H1 (cell line): ENCODE results near the gene ABI3. TPM values are rescaled to one million over a fixed set of nuclear protein-coding genes. Genes with fewer than 3 reads are reported as not detected.
A peak's percentile ranks its signal among the peaks of the same experiment; 100 is the strongest.

Source experiments
- CTCF ChIA-PET: fragments of 300-600 bp; sonication (Branson Sonifier 250); formaldehyde crosslinking; loops from one replicate; lab custom pipeline; 2021; ENCODE audit not compliant: partially characterized antibody; lab: Charles Lee
- POLR2A ChIA-PET: fragments of 300-600 bp; sonication (Branson Sonifier 250); formaldehyde crosslinking; loops from one replicate; lab custom pipeline; 2021; ENCODE audit warnings: inconsistent platforms; ENCODE audit not compliant: partially characterized antibody; lab: Charles Lee
- DNase-seq, 2 experiments: peaks; one replicate each; pipeline versions ENCODE4 v3.0.0 to v3.0.0-alpha.2; 2010 to 2022; ENCODE audit warnings: low spot score in 2 of 2, low read depth in 1 of 2, mixed read lengths in 1 of 2
- FAIRE-seq: peaks from 2 replicates; lab custom pipeline; 2011; peaks lifted over from hg19 to GRCh38; lab: Jason Lieb, UNC
- H2AFZ ChIP-seq: 2 replicates; pipeline ENCODE4 v1.8.1; 2012; ENCODE audit warnings: low read length, inconsistent platforms
- H2AK5ac ChIP-seq: 2 replicates; pipeline ENCODE4 v1.6.1; 2013; ENCODE audit warnings: low read depth, low read length
- H2BK120ac ChIP-seq: replicated peaks from 2 replicates; pipeline ENCODE3; 2013; ENCODE audit warnings: low read depth, low read length, inconsistent platforms
- H2BK12ac ChIP-seq: 2 replicates; pipeline ENCODE4 v1.6.1; 2013; ENCODE audit warnings: low read depth, low read length
- H2BK15ac ChIP-seq: 2 replicates; pipeline ENCODE4 v1.6.1; 2013; ENCODE audit warnings: low read length
- H2BK20ac ChIP-seq: 2 replicates; pipeline ENCODE4 v1.6.1; 2013; ENCODE audit warnings: low read length
- H2BK5ac ChIP-seq: 2 replicates; pipeline ENCODE4 v1.6.1; 2013; ENCODE audit warnings: low read depth, low read length
- H3K14ac ChIP-seq: 2 replicates; pipeline ENCODE4 v1.6.1; 2013; ENCODE audit warnings: inconsistent platforms; ENCODE audit not compliant: insufficient read length
- H3K18ac ChIP-seq: 2 replicates; pipeline ENCODE4 v1.6.1; 2013; ENCODE audit warnings: low read length; ENCODE audit errors: extremely low read depth
- H3K23ac ChIP-seq: 2 replicates; pipeline ENCODE4 v1.6.1; 2013; ENCODE audit warnings: inconsistent platforms; ENCODE audit not compliant: insufficient read length
- H3K23me2 ChIP-seq: 2 replicates; pipeline ENCODE4 v1.6.1; 2013; ENCODE audit warnings: low read depth, low read length
- H3K27ac ChIP-seq: 2 replicates; pipeline ENCODE4 v1.6.1; 2011; ENCODE audit warnings: low read depth, low read length, inconsistent platforms
- H3K27me3 ChIP-seq, 4 experiments: replicated peaks in 1 of 4; 1 replicate in 1 of 4; 2 replicates in 3 of 4; pipeline versions ENCODE4 v1.6.1 to v1.8.1; 2011 to 2013; ENCODE audit warnings: low read length in 3 of 4, mild to moderate bottlenecking in 3 of 4, inconsistent platforms in 2 of 4, mixed read lengths in 2 of 4, moderate library complexity in 1 of 4; ENCODE audit not compliant: control insufficient read depth in 3 of 4, insufficient read depth in 3 of 4; ENCODE audit errors: extremely low read depth in 1 of 4
- H3K36me3 ChIP-seq, 4 experiments: 2 replicates each; pipeline versions ENCODE4 v1.6.1 to v1.8.1; 2011 to 2013; ENCODE audit warnings: mild to moderate bottlenecking in 4 of 4, low read length in 3 of 4, moderate library complexity in 2 of 4, control low read depth in 1 of 4, inconsistent platforms in 1 of 4; ENCODE audit not compliant: insufficient read depth in 4 of 4, control insufficient read depth in 2 of 4
- H3K4ac ChIP-seq: replicated peaks from 2 replicates; pipeline ENCODE3; 2013; ENCODE audit warnings: low read length, low read depth, mixed read lengths, inconsistent platforms; ENCODE audit not compliant: insufficient read length
- H3K4me1 ChIP-seq, 4 experiments: replicated peaks in 1 of 4; 1 replicate in 1 of 4; 2 replicates in 3 of 4; pipeline versions ENCODE4 v1.6.1 to v1.8.1; 2011 to 2013; ENCODE audit warnings: low read length in 3 of 4, inconsistent platforms in 2 of 4, mixed read lengths in 1 of 4; ENCODE audit not compliant: insufficient read depth in 4 of 4, control insufficient read depth in 3 of 4
- H3K4me2 ChIP-seq, 2 experiments: 2 replicates each; pipeline versions ENCODE4 v1.6.1 to v1.8.1; 2011 to 2013; ENCODE audit warnings: low read depth in 2 of 2, low read length in 2 of 2, control low read depth in 1 of 2, inconsistent platforms in 1 of 2, mild to moderate bottlenecking in 1 of 2; ENCODE audit not compliant: insufficient read depth in 1 of 2
- H3K4me3 ChIP-seq, 4 experiments: fragments of 200-600, 300-600 bp in 1 of 4; sonication (generic), shearing (Covaris generic), sonication (Bioruptor Twin) in 1 of 4; 2 replicates each; pipeline versions ENCODE4 v1.5.1 to v1.8.1; 2011 to 2016; ENCODE audit warnings: low read length in 4 of 4, low read depth in 3 of 4, control low read depth in 2 of 4, inconsistent platforms in 2 of 4, mild to moderate bottlenecking in 2 of 4, mixed read lengths in 1 of 4, moderate library complexity in 1 of 4; ENCODE audit not compliant: insufficient read depth in 2 of 4; ENCODE audit errors: extremely low read depth in 1 of 4
- H3K56ac ChIP-seq: replicated peaks from 2 replicates; pipeline ENCODE3; 2013; ENCODE audit warnings: low read depth, mild to moderate bottlenecking, mixed read lengths, low read length, inconsistent platforms; ENCODE audit not compliant: insufficient read length
- H3K79me1 ChIP-seq: 2 replicates; pipeline ENCODE4 v1.6.1; 2013; ENCODE audit warnings: low read depth, low read length, control low read depth
- H3K79me2 ChIP-seq, 2 experiments: 2 replicates each; pipeline versions ENCODE4 v1.6.1 to v1.8.1; 2012 to 2013; ENCODE audit warnings: low read length in 2 of 2, mild to moderate bottlenecking in 2 of 2, inconsistent platforms in 1 of 2; ENCODE audit not compliant: insufficient read depth in 2 of 2, control insufficient read depth in 1 of 2
- H3K9ac ChIP-seq, 4 experiments: replicated peaks in 1 of 4; 1 replicate in 1 of 4; 2 replicates in 3 of 4; pipeline versions ENCODE4 v1.6.1 to v1.8.1; 2011 to 2013; ENCODE audit warnings: low read depth in 3 of 4, low read length in 3 of 4, control low read depth in 2 of 4, mild to moderate bottlenecking in 2 of 4, moderate library complexity in 2 of 4, inconsistent platforms in 1 of 4; ENCODE audit errors: extremely low read depth in 1 of 4
- H3K9me3 ChIP-seq, 2 experiments: 2 replicates each; pipeline versions ENCODE4 v1.6.1 to v1.8.1; 2012 to 2013; ENCODE audit warnings: mild to moderate bottlenecking in 2 of 2, moderate library complexity in 2 of 2, control low read depth in 1 of 2, inconsistent platforms in 1 of 2, low read depth in 1 of 2, low read length in 1 of 2, mixed read lengths in 1 of 2; ENCODE audit not compliant: insufficient read depth in 2 of 2
- H4K20me1 ChIP-seq, 2 experiments: replicated peaks in 1 of 2; 2 replicates each; pipeline versions ENCODE3 to v1.8.1; 2011 to 2013; ENCODE audit warnings: inconsistent platforms in 2 of 2, low read length in 2 of 2, mild to moderate bottlenecking in 1 of 2; ENCODE audit not compliant: insufficient read depth in 2 of 2, control insufficient read depth in 1 of 2
- H4K5ac ChIP-seq: 2 replicates; pipeline ENCODE4 v1.6.1; 2013; ENCODE audit warnings: low read length, low read depth, mixed read lengths, inconsistent platforms; ENCODE audit not compliant: insufficient read length
- H4K8ac ChIP-seq: 2 replicates; pipeline ENCODE4 v1.8.0; 2013; ENCODE audit warnings: mild to moderate bottlenecking, moderate library complexity, low read length, inconsistent platforms; ENCODE audit not compliant: insufficient read depth; ENCODE audit errors: extremely low read depth
- H4K91ac ChIP-seq: replicated peaks from 2 replicates; pipeline ENCODE3; 2013; ENCODE audit warnings: low read length, mixed read lengths, inconsistent platforms; ENCODE audit not compliant: insufficient read length
- ASH2L ChIP-seq: fragments of 200-600, 300-600 bp; sonication (generic); IDR thresholded peaks from one replicate; pipeline ENCODE4 v1.7.1; 2017; ENCODE audit warnings: low read length
- BCL11A ChIP-seq, 2 experiments: IDR thresholded peaks; one replicate each; pipeline ENCODE4 v1.6.1; 2011; ENCODE audit warnings: low read depth in 2 of 2, low read length in 2 of 2, mild to moderate bottlenecking in 2 of 2
- CREB1 ChIP-seq: IDR thresholded peaks from 2 replicates; pipeline ENCODE4 v1.6.1; 2012; ENCODE audit warnings: inconsistent platforms
- EZH2 ChIP-seq: fragments of 200-600 bp; sonication (generic); IDR thresholded peaks from 2 replicates; pipeline ENCODE4 v1.7.1; 2012; ENCODE audit warnings: low read depth, mild to moderate bottlenecking, moderate library complexity, low read length, inconsistent platforms; ENCODE audit not compliant: severe bottlenecking
- KDM4A ChIP-seq: IDR thresholded peaks from one replicate; pipeline ENCODE4 v1.7.1; 2012; ENCODE audit warnings: low read depth, mild to moderate bottlenecking, moderate library complexity, low read length, inconsistent platforms; ENCODE audit not compliant: severe bottlenecking
- PHF8 ChIP-seq: fragments of 200-600 bp; sonication (generic); conservative IDR thresholded peaks from 2 replicates; pipeline ENCODE4 v1.7.1; 2012; ENCODE audit warnings: low read depth, mild to moderate bottlenecking, inconsistent platforms, low read length, moderate library complexity
- SIX5 ChIP-seq: IDR thresholded peaks from 2 replicates; pipeline ENCODE4 v1.6.1; 2011; ENCODE audit warnings: mild to moderate bottlenecking, low read depth, low read length
- WGBS, 2 experiments: shearing (Covaris generic) in 1 of 2; methylation state at CpG; one replicate each; pipeline versions ENCODE4 v1.1.6 to v1.1.7; 2013 to 2015; ENCODE audit warnings: low lambda C conversion rate in 2 of 2, mixed read lengths in 2 of 2, inconsistent platforms in 1 of 2, low coverage in 1 of 2, missing lambda C conversion rate in 1 of 2; ENCODE audit not compliant: insufficient replicate concordance in 2 of 2, insufficient coverage in 1 of 2, insufficient read length in 1 of 2; ENCODE audit errors: extremely low coverage in 1 of 2, missing lambda C conversion rate in 1 of 2; 5-methylcytosine and 5-hydroxymethylcytosine counted together
- polyA plus RNA-seq, 7 experiments: library from polyadenylated mRNA; depleted of rRNA in 3 of 7; stranded (reverse) in 5 of 7; unstranded in 2 of 7; fragments of >200 nt in 5 of 7; fragments of 200-250 nt in 2 of 7; gene quantifications; 1 replicate in 5 of 7; 2 replicates in 1 of 7; 4 replicates in 1 of 7; pipeline versions ENCODE4 v1.2.1 to v1.2.3, GENCODE V29; 2011 to 2013; ENCODE audit warnings: missing spikeins in 2 of 7, mixed read lengths in 2 of 7
- total RNA-seq: library from RNA; stranded (reverse); fragmentation: NEBNext Ultra II Directional; extraction: Animal tissue kit (Norgen Biotek cat#: 25700); gene quantifications from 2 replicates; pipeline ENCODE4 v1.2.1, GENCODE V29; 2021

Gene ABI3
- total and polyA plus RNA-seq, 2 of the 8 experiments (the other 6 are each of a cell fraction or from before 2014, with no cell fraction given): 1.3 to 2.5 TPM

DNA sequence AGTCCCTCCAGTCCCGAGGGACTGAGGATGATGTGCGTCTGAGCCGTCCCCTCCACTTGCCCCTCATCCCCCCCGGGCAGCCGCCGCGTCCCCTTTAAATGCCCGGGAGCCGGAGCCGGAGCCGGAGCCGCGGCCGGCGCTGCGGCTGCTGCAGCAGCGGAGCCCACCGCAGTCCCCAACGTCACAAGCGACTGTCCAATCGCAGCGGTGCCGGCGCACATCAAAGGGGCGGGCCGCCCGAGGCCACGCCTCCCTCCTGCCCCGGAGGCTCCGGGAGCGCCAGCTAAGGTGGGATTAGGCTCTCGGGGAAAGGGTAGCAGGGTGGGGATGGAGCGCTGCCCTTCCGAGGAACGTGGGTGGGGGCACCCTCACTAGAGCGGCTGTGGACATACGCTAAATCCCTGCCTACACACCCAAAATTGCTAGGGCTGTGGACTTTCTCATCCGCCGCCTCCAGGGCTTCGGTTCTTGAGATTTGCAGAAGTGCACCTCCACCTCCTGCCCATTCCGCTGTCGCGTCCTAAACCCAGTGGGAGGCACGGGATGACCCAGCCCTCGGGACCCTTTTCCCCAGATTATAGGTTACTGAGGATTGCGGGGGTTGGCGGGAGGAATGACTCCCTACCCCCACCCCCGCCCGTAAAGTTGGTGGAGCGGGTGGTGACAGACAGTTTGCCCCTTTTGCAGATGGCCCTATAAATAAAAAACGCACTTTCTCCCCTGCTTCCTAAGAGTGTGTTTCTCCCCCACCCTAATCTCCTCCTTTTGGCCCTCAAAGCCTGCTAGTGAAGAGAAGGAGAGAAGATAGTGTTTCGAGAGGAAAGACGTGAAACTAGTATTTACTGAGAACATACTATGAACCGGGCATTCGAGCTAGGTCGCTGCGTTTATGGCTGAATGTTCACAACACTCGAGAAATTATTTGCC, 20.4 kb downstream of the ABI3 start, which contains the start of gene PHOSPHO1:
PHOSPHO1 (minus strand) TSS at position 152 of the 927 bp plus-strand sequence. CDS start 4,096 bp downstream, outside the sequence.
- Histone ChIP-seq H3K27ac (no peak within 1 kb of the TSS), H3K27me3 (peaks cover 7 to 41% (median 32%) of the 10 kb centered on the region in 4 experiments; a peak in 6 of 7 replicates), H2BK15ac (no peak within 1 kb of the TSS), H2AFZ (peak within 1 kb of the TSS; percentile 93), H3K4me3 (peak within 1 kb of the TSS; percentile 69 to 82 (median 76)), H4K8ac (no peak within 1 kb of the TSS; the same call in none of the 2 replicates), H2BK12ac (peak within 1 kb of the TSS; percentile 12; the same call in 1 of the 2 replicates), H4K20me1 (no peaks in the 10 kb centered on the region), H3K56ac (peak within 1 kb of the TSS; percentile 17), H3K4me2 (peak within 1 kb of the TSS; percentile 74 to 83), H3K18ac (no peak within 1 kb of the TSS), H3K4me1 (peaks cover 0 to 2% (median 0%) of the 10 kb centered on the region in 4 experiments; a peak in 1 of 7 replicates), H3K14ac (no peak within 1 kb of the TSS), H3K23ac (no peak within 1 kb of the TSS), H2AK5ac (no peak within 1 kb of the TSS), H2BK20ac (no peak within 1 kb of the TSS), H2BK120ac (no peak within 1 kb of the TSS), H3K79me2 (no peaks in the 10 kb centered on the region), H3K23me2 (peaks cover 13% of the 10 kb centered on the region), H4K91ac (no peak within 1 kb of the TSS), H3K79me1 (no peaks in the 10 kb centered on the region), H3K4ac (no peak within 1 kb of the TSS), H2BK5ac (no peak within 1 kb of the TSS), H4K5ac (no peak within 1 kb of the TSS), H3K9ac (peak within 1 kb of the TSS in 2 of 4 experiments; percentile 14 to 20; a peak in 4 of 7 replicates), H3K36me3 (no peaks in the 10 kb centered on the region), H3K9me3 (no peaks in the 10 kb centered on the region)
- DNase-seq: peak; percentile 73 to 96
- no peak for FAIRE-seq
- TF ChIP-seq CREB1: peak; percentile 85
- no peak for TF ChIP-seq BCL11A (IDR thresholded peaks at IDR 0.05; ENCODE audit: low read depth in 2 of 2, low read length in 2 of 2)
- 0 out of 2 replicates have a peak, but pooled peaks have one; percentile 31 for TF ChIP-seq PHF8
- TF ChIP-seq ASH2L: peak; percentile 86
- TF ChIP-seq EZH2: peak; percentile 53
- no peak for TF ChIP-seq SIX5
- TF ChIP-seq KDM4A: peak; percentile 81
- CTCF ChIA-PET: interaction anchor here (0.8 to 6.5 kb wide), 8 partner anchors 8 to 325 kb away, joined by 3 to 38 read pairs (median 4); no protein-coding TSS in a partner anchor
- POLR2A ChIA-PET: interaction anchor here (0.5 to 1.6 kb wide), 6 partner anchors 12 to 179 kb away, joined by 3 to 6 read pairs (median 3); no protein-coding TSS in a partner anchor
- WGBS, 2 experiments: 12% methylated on average over 33 of the region's 58 CpGs; no CpG with 5 or more reads in 1 of the 2 experiments
